NCI-H2196 (cell line): ENCODE data around the gene SMIM28.
"Not testable (repeated sequence)": the region's sequence is repeated elsewhere in the genome, so short reads cannot be mapped to it uniquely, and the experiment has no call there.

Experiments
- DNase-seq: peaks from one replicate; lab custom pipeline; 2025; ENCODE audit not compliant: unreplicated experiment; lab: John Stamatoyannopoulos, UW

SMIM28 gene

GRCh38 chr6:138377844-138378243, at the start of gene SMIM28:
Gene SMIM28 (plus strand): TSS chr6:138377905. CDS start chr6:138378073, 168 bp downstream.
- DNase-seq: peak; percentile 34

GRCh38 chr6:138328210-138328609, 49.5 kb upstream of the SMIM28 start:
- no peak for DNase-seq

GRCh38 chr6:138330763-138331162, 46.9 kb upstream of the SMIM28 start:
- no peak for DNase-seq

- no peak for DNase-seq
These were observed 46.3 kb upstream of the SMIM28 start for GRCh38 chr6:138331444-138331843.

- no peak for DNase-seq
These were observed 45.7 kb upstream of the SMIM28 start for GRCh38 chr6:138331984-138332383.

- no peak for DNase-seq
These were observed 43.7 kb upstream of the SMIM28 start for GRCh38 chr6:138334000-138334399.

GRCh38 chr6:138334963-138335362, 42.7 kb upstream of the SMIM28 start:
- no peak for DNase-seq

- DNase-seq: no peak
These were observed 41.5 kb upstream of the SMIM28 start for GRCh38 chr6:138336221-138336620.

- no peak for DNase-seq
These were observed 40.6 kb upstream of the SMIM28 start for GRCh38 chr6:138337076-138337475.

GRCh38 chr6:138339024-138339423, 38.7 kb upstream of the SMIM28 start:
- no peak for DNase-seq

- no peak for DNase-seq
These were observed 36.5 kb upstream of the SMIM28 start for GRCh38 chr6:138341176-138341575.

GRCh38 chr6:138343112-138343511, 34.6 kb upstream of the SMIM28 start:
- DNase-seq: no peak

- no peak for DNase-seq
These were observed 32.0 kb upstream of the SMIM28 start for GRCh38 chr6:138345565-138346285.

- no peak for DNase-seq
These were observed 31.2 kb upstream of the SMIM28 start for GRCh38 chr6:138346302-138347195.

- no peak for DNase-seq
These were observed 29.8 kb upstream of the SMIM28 start for GRCh38 chr6:138347864-138348263.

- DNase-seq: no peak
These were observed 27.8 kb upstream of the SMIM28 start for GRCh38 chr6:138349891-138350290.

- DNase-seq: no peak
These were observed 19.8 kb upstream of the SMIM28 start for GRCh38 chr6:138357928-138358327.

GRCh38 chr6:138368684-138369083, 9.0 kb upstream of the SMIM28 start:
- not testable (repeated sequence) for DNase-seq

GRCh38 chr6:138370631-138371451, 6.9 kb upstream of the SMIM28 start:
- no peak for DNase-seq

- DNase-seq: no peak
These were observed 6.3 kb upstream of the SMIM28 start for GRCh38 chr6:138371452-138371711.

GRCh38 chr6:138371720-138372119, 6.0 kb upstream of the SMIM28 start:
- DNase-seq: no peak
